ENCODE results near the gene TRIM7. TPM values are rescaled to one million over a fixed set of nuclear protein-coding genes. Genes with fewer than 3 reads are reported as not detected.
"Not testable (repeated sequence)": the region's sequence is repeated elsewhere in the genome, so short reads cannot be mapped to it uniquely, and the experiment has no call there.

Gene TRIM7
- total and polyA plus RNA-seq, 2 of the 4 experiments (the other 2 are of a cell fraction), result 0.54 to 1.0 TPM

DNA sequence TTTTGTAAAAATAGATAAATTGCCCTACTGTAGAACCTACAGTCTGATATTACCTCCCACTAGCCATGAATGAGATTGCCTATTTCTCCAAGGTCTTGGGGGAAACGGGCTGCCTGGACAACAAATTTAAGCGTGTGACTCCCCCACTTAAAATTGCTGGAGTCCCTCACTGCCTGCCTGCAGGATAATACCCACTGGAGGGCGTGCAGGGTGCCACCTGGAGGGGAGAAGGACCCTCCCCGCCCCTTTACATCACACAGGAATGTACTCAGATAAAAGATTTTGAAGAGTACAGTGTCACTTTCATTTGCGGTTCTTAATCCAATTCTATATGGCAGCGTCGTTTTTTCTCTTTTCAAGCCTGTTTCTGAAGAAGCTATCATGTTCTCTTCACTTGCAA is 6.2 kb upstream of the TRIM7 start:
- no peak overlapping the region for H2BK20ac ChIP-seq (ENCODE audit: low read depth, low read length)
- ATAC-seq (ENCODE audit: low read depth) (no peak), DNase-seq (no peak)
- H3K79me1 ChIP-seq (ENCODE audit: low read depth in 1 of 2, low read length in 2 of 2), result no peaks in the 10 kb centered on the region
- no peaks in the 10 kb centered on the region; the same call in 1 of the 2 replicates for H3K27me3 ChIP-seq (ENCODE audit: control insufficient read depth, insufficient read depth, low read length)
- in situ Hi-C loops (cut with MboI; ENCODE audit: low sequenced_read_pairs), result no loop called here
- no peak overlapping the region for H2BK5ac ChIP-seq (ENCODE audit: low read depth, low read length, poor library complexity, severe bottlenecking)
- dilution Hi-C loops (cut with HindIII; ENCODE audit: low sequenced_read_pairs, unreplicated experiment), result no loop called here
- no peak overlapping the region for H4K5ac ChIP-seq (ENCODE audit: low read depth, low read length)
- H2AK9ac ChIP-seq (replicated peaks; ENCODE audit: low read depth, low read length, poor library complexity), result no peak overlapping the region
- H2BK15ac ChIP-seq (ENCODE audit: low read depth, low read length), result no peak overlapping the region
- no peak overlapping the region for H3K27ac ChIP-seq (ENCODE audit: insufficient read depth, low read length)
- no peak overlapping the region for H3K18ac ChIP-seq (ENCODE audit: low read depth, low read length)
- 0 out of 2 replicates have a peak, but pooled peaks cover 3% of the 10 kb centered on the region for H3K9me1 ChIP-seq (ENCODE audit: insufficient read depth, low read length)
- H3K4me1 ChIP-seq (ENCODE audit: control insufficient read depth, insufficient read depth, low read length), result 0 out of 2 replicates have a peak, but pooled peaks cover under 1% of the 10 kb centered on the region
- intact Hi-C loops (cut with micrococcal nuclease), result no loop called here
- no peak overlapping the region for H3K9ac ChIP-seq (ENCODE audit: low read depth, low read length)
- no peak for TF ChIP-seq RAD21 (IDR thresholded peaks at IDR 0.05; ENCODE audit: low read length)
- TF ChIP-seq MAFK (IDR thresholded peaks at IDR 0.05; ENCODE audit: low read depth, low read length), result no peak
- TF ChIP-seq, protein P1, sequence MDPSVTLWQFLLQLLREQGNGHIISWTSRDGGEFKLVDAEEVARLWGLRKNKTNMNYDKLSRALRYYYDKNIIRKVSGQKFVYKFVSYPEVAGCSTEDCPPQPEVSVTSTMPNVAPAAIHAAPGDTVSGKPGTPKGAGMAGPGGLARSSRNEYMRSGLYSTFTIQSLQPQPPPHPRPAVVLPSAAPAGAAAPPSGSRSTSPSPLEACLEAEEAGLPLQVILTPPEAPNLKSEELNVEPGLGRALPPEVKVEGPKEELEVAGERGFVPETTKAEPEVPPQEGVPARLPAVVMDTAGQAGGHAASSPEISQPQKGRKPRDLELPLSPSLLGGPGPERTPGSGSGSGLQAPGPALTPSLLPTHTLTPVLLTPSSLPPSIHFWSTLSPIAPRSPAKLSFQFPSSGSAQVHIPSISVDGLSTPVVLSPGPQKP (IDR thresholded peaks at IDR 0.05; ENCODE audit: borderline replicate concordance, low read depth, low read length), result no peak
- no peak for TF ChIP-seq CHD1 (IDR thresholded peaks at IDR 0.05; ENCODE audit: low read depth, low read length)
- no peak for TF ChIP-seq MAZ (IDR thresholded peaks at IDR 0.05; ENCODE audit: borderline replicate concordance, low read depth, low read length)
- TF ChIP-seq SMC3 (IDR thresholded peaks at IDR 0.05; ENCODE audit: low read depth, low read length), result no peak
- POLR2A ChIA-PET (ENCODE audit: unreplicated experiment), result no interaction called here
- no peaks in the 10 kb centered on the region for H3K36me3 ChIP-seq (ENCODE audit: control insufficient read depth, insufficient read depth, low read length)
- no peak overlapping the region for H4K91ac ChIP-seq (ENCODE audit: insufficient read depth, low read depth, low read length)
- H3K4ac ChIP-seq (ENCODE audit: low read depth, low read length), result no peak overlapping the region
- no peak overlapping the region for H4K8ac ChIP-seq (ENCODE audit: low read depth in 2 of 2, low read length in 2 of 2)
- no TSS peak for BruUV-seq (replicated peaks)
- H3K23ac ChIP-seq (ENCODE audit: low read depth, low read length), result no peak overlapping the region
- H4K20me1 ChIP-seq (ENCODE audit: insufficient read depth, low read length), result no peaks in the 10 kb centered on the region
- CTCF ChIA-PET, result no interaction called here
- no peak overlapping the region for H2AFZ ChIP-seq (replicated peaks; ENCODE audit: low read length, poor library complexity)
- no peak overlapping the region for H2BK120ac ChIP-seq (ENCODE audit: low read depth, low read length)
- no peaks in the 10 kb centered on the region for H3K9me3 ChIP-seq (ENCODE audit: control insufficient read depth, insufficient read depth, low read length)
- H3K14ac ChIP-seq (replicated peaks; ENCODE audit: low read depth, low read length), result no peak overlapping the region
- H2AK5ac ChIP-seq (ENCODE audit: low read depth, low read length), result no peak overlapping the region
- H3K56ac ChIP-seq (ENCODE audit: extremely low read depth, insufficient read depth, low read length), result no peak overlapping the region
- H3K4me3 ChIP-seq (ENCODE audit: insufficient read depth, low read depth, low read length), result no peak overlapping the region
- WGBS, 2 experiments (ENCODE audit: extremely low coverage in 2 of 2, insufficient read length in 1 of 2), result 30% methylated on average over 2 of the region's 7 CpGs; no CpG with 5 or more reads in 1 of the 2 experiments
- no peak overlapping the region for H3K4me2 ChIP-seq (ENCODE audit: low read depth, low read length)

DNA sequence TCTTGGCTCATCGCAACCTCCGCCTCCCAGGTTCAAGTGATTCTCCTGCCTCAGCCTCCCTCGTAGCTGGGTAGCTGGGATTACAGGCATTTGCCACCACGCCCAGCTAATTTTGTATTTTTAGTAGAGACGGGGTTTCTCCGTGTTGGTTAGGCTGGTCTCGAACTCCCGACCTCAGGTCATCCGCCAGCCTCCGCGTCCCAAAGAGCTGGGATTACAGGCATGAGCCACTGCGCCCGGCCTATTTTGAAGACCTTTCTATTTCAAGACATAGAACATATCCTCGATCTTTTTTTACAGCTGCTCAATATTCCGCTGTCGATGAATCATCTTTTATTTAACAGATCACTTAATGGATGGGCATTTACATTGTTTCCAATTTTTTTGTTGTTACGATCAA is 5.7 kb upstream of the TRIM7 start:
- H4K8ac ChIP-seq (ENCODE audit: low read depth in 2 of 2, low read length in 2 of 2); H3K36me3 ChIP-seq (ENCODE audit: control insufficient read depth, insufficient read depth, low read length); H3K56ac ChIP-seq (ENCODE audit: extremely low read depth, insufficient read depth, low read length); BruUV-seq (replicated peaks); H3K27ac ChIP-seq (ENCODE audit: insufficient read depth, low read length); H2BK5ac ChIP-seq (ENCODE audit: low read depth, low read length, poor library complexity, severe bottlenecking); H3K14ac ChIP-seq (replicated peaks; ENCODE audit: low read depth, low read length); H3K18ac ChIP-seq (ENCODE audit: low read depth, low read length); H4K5ac ChIP-seq (ENCODE audit: low read depth, low read length); in situ Hi-C loops (cut with MboI; ENCODE audit: low sequenced_read_pairs); H3K9me3 ChIP-seq (ENCODE audit: control insufficient read depth, insufficient read depth, low read length); H2BK120ac ChIP-seq (ENCODE audit: low read depth, low read length); dilution Hi-C loops (cut with HindIII; ENCODE audit: low sequenced_read_pairs, unreplicated experiment); H3K4me1 ChIP-seq (ENCODE audit: control insufficient read depth, insufficient read depth, low read length); H2BK20ac ChIP-seq (ENCODE audit: low read depth, low read length); H3K27me3 ChIP-seq (ENCODE audit: control insufficient read depth, insufficient read depth, low read length); H3K4ac ChIP-seq (ENCODE audit: low read depth, low read length); H3K4me2 ChIP-seq (ENCODE audit: low read depth, low read length); H3K9ac ChIP-seq (ENCODE audit: low read depth, low read length); H3K23ac ChIP-seq (ENCODE audit: low read depth, low read length); ATAC-seq (ENCODE audit: low read depth); POLR2A ChIA-PET (ENCODE audit: unreplicated experiment); H4K91ac ChIP-seq (ENCODE audit: insufficient read depth, low read depth, low read length); DNase-seq; intact Hi-C loops (cut with micrococcal nuclease); H2AK9ac ChIP-seq (replicated peaks; ENCODE audit: low read depth, low read length, poor library complexity); H3K4me3 ChIP-seq (ENCODE audit: insufficient read depth, low read depth, low read length); H4K20me1 ChIP-seq (ENCODE audit: insufficient read depth, low read length); H2AFZ ChIP-seq (replicated peaks; ENCODE audit: low read length, poor library complexity); H3K79me1 ChIP-seq (ENCODE audit: low read depth in 1 of 2, low read length in 2 of 2); H3K9me1 ChIP-seq (ENCODE audit: insufficient read depth, low read length); CTCF ChIA-PET; H2BK15ac ChIP-seq (ENCODE audit: low read depth, low read length); H2AK5ac ChIP-seq (ENCODE audit: low read depth, low read length): not testable (repeated sequence)
- 93% methylated on average over 3 of the region's 17 CpGs; no CpG with 5 or more reads in 1 of the 2 experiments for WGBS, 2 experiments (ENCODE audit: extremely low coverage in 2 of 2, insufficient read length in 1 of 2)

Data from IMR-90 (cell line).